Prostate gland (tissue), 2 donors: ENCODE measurements around the gene TWSG1. TPM values are rescaled to one million over a fixed set of nuclear protein-coding genes. Genes with fewer than 3 reads are reported as not detected.

ENCODE experiments used
- DNase-seq: peaks from one replicate; pipeline ENCODE4 v3.0.0-alpha.2; 2019; ENCODE audit warnings: low spot score
- H3K27ac ChIP-seq, 2 donors: fragments of 200-600 bp; sonication (generic); 2 replicates each; pipeline ENCODE4 v1.5.1; 2017 to 2019
- H3K27me3 ChIP-seq: fragments of 200-600 bp; sonication (generic); replicated peaks from 2 replicates; pipeline ENCODE4 v1.5.1; 2019; ENCODE audit not compliant: insufficient read depth
- H3K36me3 ChIP-seq, 2 donors: fragments of 200-600 bp; sonication (generic); 1 replicate in 1 of 2; 2 replicates in 1 of 2; pipeline versions ENCODE4 v1.5.1 to v1.8.1; 2017 to 2019
- H3K4me1 ChIP-seq: fragments of 200-600 bp; sonication (generic); replicated peaks from 2 replicates; pipeline ENCODE4 v1.5.1; 2019
- H3K4me3 ChIP-seq, 2 donors: fragments of 200-600 bp; sonication (generic); 2 replicates each; pipeline ENCODE4 v1.5.1; 2017 to 2019
- H3K9me3 ChIP-seq: fragments of 200-600 bp; sonication (generic); 2 replicates; pipeline ENCODE4 v1.5.1; 2017
- CTCF ChIP-seq, 4 experiments: fragments of 200-600 bp in 2 of 4; fragments of 450-650 bp in 2 of 4; sonication (generic) in 2 of 4; IDR thresholded peaks; 1 replicate in 3 of 4; 2 replicates in 1 of 4; pipeline ENCODE4 v1.5.1; 2016 to 2019; ENCODE audit warnings: antibody characterized with exemption in 4 of 4, mild to moderate bottlenecking in 2 of 4, moderate library complexity in 2 of 4
- POLR2A ChIP-seq: fragments of 450-650 bp; IDR thresholded peaks from one replicate; pipeline ENCODE4 v1.6.1; 2016; ENCODE audit warnings: antibody characterized with exemption, mild to moderate bottlenecking
- POLR2AphosphoS5 ChIP-seq: sonication (generic); formaldehyde crosslinking; IDR thresholded peaks from one replicate; pipeline ENCODE4 v1.6.1; 2017; ENCODE audit warnings: antibody characterized with exemption
- WGBS: methylation state at CpG from one replicate; pipeline ENCODE4 v1.1.5; 2018; 5-methylcytosine and 5-hydroxymethylcytosine counted together
- intact Hi-C: fragments of 100-400 bp; cut with DNase I; formaldehyde crosslinking; loops from one replicate; pipeline ENCODE4 v1.14.2; 2022
- total RNA-seq, 2 donors: library from RNA; depleted of rRNA; stranded (reverse); fragments of >200 nt; gene quantifications; one replicate each; pipeline ENCODE4 v1.1.0, GENCODE V29; 2016

Gene TWSG1
- total RNA-seq, 2 donors from 2014 or later, result 32.2 to 46.0 TPM

- Histone ChIP-seq H3K36me3 (no peaks in the 10 kb centered on the region), H3K4me1 (no peaks in the 10 kb centered on the region), H3K9me3 (no peaks in the 10 kb centered on the region), H3K27me3 (no peaks in the 10 kb centered on the region), H3K4me3 (no peak overlapping the region), H3K27ac (no peak overlapping the region)
- TF ChIP-seq POLR2AphosphoS5 (no peak), POLR2A (no peak), CTCF (IDR thresholded peaks at IDR 0.05) (no peak)
- 77% methylated on average over 1 of the region's 1 CpG for WGBS
- no peak for DNase-seq
- intact Hi-C loops, result no loop called here
These were observed 19.7 kb downstream of the TWSG1 start for GRCh38 chr18:9354256-9354655.

- no peak overlapping the region for H3K27ac ChIP-seq
- no peaks in the 10 kb centered on the region for H3K27me3 ChIP-seq
- no peaks in the 10 kb centered on the region for H3K9me3 ChIP-seq
- no peaks in the 10 kb centered on the region for H3K36me3 ChIP-seq
- no peak for DNase-seq
- TF ChIP-seq POLR2A (no peak), POLR2AphosphoS5 (no peak), CTCF (IDR thresholded peaks at IDR 0.05) (no peak)
- WGBS, result 90% methylated on average over 2 of the region's 2 CpGs
- no peak overlapping the region for H3K4me3 ChIP-seq
- H3K4me1 ChIP-seq, result peaks cover 8% of the 10 kb centered on the region
- intact Hi-C loops, result no loop called here
These were observed 22.4 kb downstream of the TWSG1 start for GRCh38 chr18:9356976-9357375.

GRCh38 chr18:9359796-9360195, 25.2 kb downstream of the TWSG1 start:
- Histone ChIP-seq H3K9me3 (no peaks in the 10 kb centered on the region), H3K27me3 (no peaks in the 10 kb centered on the region), H3K27ac (no peak overlapping the region), H3K4me1 (peaks cover 8% of the 10 kb centered on the region), H3K36me3 (no peaks in the 10 kb centered on the region), H3K4me3 (no peak overlapping the region)
- no peak for TF ChIP-seq POLR2AphosphoS5
- TF ChIP-seq POLR2A, result no peak
- no peak for TF ChIP-seq CTCF (IDR thresholded peaks at IDR 0.05)
- DNase-seq, result no peak
- intact Hi-C loops, result loop anchor here (10.0 kb wide), 1 partner anchor 155 kb away; no protein-coding TSS in a partner anchor
- 78% methylated on average over 4 of the region's 4 CpGs for WGBS

GRCh38 chr18:9361191-9361590, 26.6 kb downstream of the TWSG1 start:
- H3K27me3 ChIP-seq, result no peaks in the 10 kb centered on the region
- TF ChIP-seq CTCF (IDR thresholded peaks at IDR 0.05) (no peak), POLR2AphosphoS5 (no peak), POLR2A (no peak)
- intact Hi-C loops, result loop anchor here (10.0 kb wide), 1 partner anchor 154 kb away; no protein-coding TSS in a partner anchor
- WGBS, result 58% methylated on average over 3 of the region's 3 CpGs
- H3K9me3 ChIP-seq, result no peaks in the 10 kb centered on the region
- H3K27ac ChIP-seq, result no peak overlapping the region
- no peak for DNase-seq
- H3K4me1 ChIP-seq, result peaks cover 8% of the 10 kb centered on the region
- H3K36me3 ChIP-seq, result no peaks in the 10 kb centered on the region
- H3K4me3 ChIP-seq, result no peak overlapping the region

- H3K4me3 ChIP-seq, result no peak overlapping the region
- H3K27me3 ChIP-seq, result no peaks in the 10 kb centered on the region
- intact Hi-C loops, result loop anchor here (10.0 kb wide), 1 partner anchor 152 kb away; no protein-coding TSS in a partner anchor
These were observed 28.3 kb downstream of the TWSG1 start for GRCh38 chr18:9362869-9363268.

More at GRCh38 chr18:9362869-9363268, 28.3 kb downstream of the TWSG1 start:
- WGBS, result 62% methylated on average over 1 of the region's 1 CpG
- DNase-seq, result no peak
- H3K9me3 ChIP-seq, result no peaks in the 10 kb centered on the region
- H3K36me3 ChIP-seq, result no peaks in the 10 kb centered on the region
- no peak overlapping the region for H3K27ac ChIP-seq
- H3K4me1 ChIP-seq, result peaks cover 8% of the 10 kb centered on the region
- TF ChIP-seq POLR2AphosphoS5, result no peak
- TF ChIP-seq POLR2A, result no peak
- TF ChIP-seq CTCF (IDR thresholded peaks at IDR 0.05), result no peak
